ENCODE data around the gene SEMA4B.

GRCh38 chr15:90217671-90218394 lies 16.7 kb downstream of the SEMA4B start:
- no peak for TF ChIP-seq CTCF (IDR thresholded peaks at IDR 0.05)
- TF ChIP-seq POLR2A (IDR thresholded peaks at IDR 0.05), result no peak

Measured in lower leg skin (tissue), 3 donors.